ENCODE data around the gene U2AF2. TPM values are rescaled to one million over a fixed set of nuclear protein-coding genes. Genes with fewer than 3 reads are reported as not detected.

U2AF2 gene
- total RNA-seq, 1 experiment from 2014 or later: 321 TPM

- Histone ChIP-seq H3K9me3 (ENCODE audit: control insufficient read depth, low read depth, low read length) (no peaks in the 10 kb centered on the region), H3K27me3 (ENCODE audit: insufficient read depth, low read length) (no peaks in the 10 kb centered on the region), H2BK12ac (ENCODE audit: insufficient read length, low read depth, low read length) (no peak overlapping the region), H2AK5ac (ENCODE audit: insufficient read length, low read length) (no peak overlapping the region), H3K14ac (ENCODE audit: insufficient read depth, low read length) (no peak overlapping the region), H3K23ac (ENCODE audit: insufficient read length, low read depth, low read length) (no peak overlapping the region), H4K20me1 (ENCODE audit: control insufficient read depth, insufficient read depth, insufficient read length) (no peaks in the 10 kb centered on the region), H3K79me1 (ENCODE audit: insufficient read depth, low read depth, low read length, poor library complexity, severe bottlenecking) (peaks cover 12% of the 10 kb centered on the region), H4K8ac (replicated peaks; ENCODE audit: insufficient read length, low read depth, low read length) (no peak overlapping the region), H4K5ac (ENCODE audit: insufficient read length, low read depth, low read length) (no peak overlapping the region), H2BK20ac (ENCODE audit: low read depth, low read length, poor library complexity, severe bottlenecking) (no peak overlapping the region), H3K23me2 (ENCODE audit: insufficient read length, low read depth, low read length, poor library complexity, severe bottlenecking) (peaks cover 6% of the 10 kb centered on the region), H2AFZ (ENCODE audit: low read length) (no peak overlapping the region), H2BK5ac (ENCODE audit: insufficient read length, low read length) (no peak overlapping the region), H2BK120ac (ENCODE audit: low read depth, low read length, poor library complexity, severe bottlenecking) (no peak overlapping the region), H3K56ac (ENCODE audit: insufficient read length, low read depth, low read length) (no peak overlapping the region), H4K91ac (ENCODE audit: insufficient read length, low read depth, low read length) (no peak overlapping the region), H3T11ph (ENCODE audit: low read length) (no peak overlapping the region), H3K79me2 (ENCODE audit: insufficient read depth, low read length) (peaks cover 19% of the 10 kb centered on the region; the same call in 1 of the 2 replicates), H3K4me1 (ENCODE audit: insufficient read depth, low read length) (no peaks in the 10 kb centered on the region), H3K4me2 (ENCODE audit: insufficient read depth, insufficient read length, low read length) (peak overlapping the region; percentile 42), H3K18ac (ENCODE audit: insufficient read length, low read depth, low read length) (no peak overlapping the region), H3K9ac (ENCODE audit: extremely low read depth, insufficient read length, low read length) (no peak overlapping the region), H3K4ac (ENCODE audit: low read depth, low read length) (no peak overlapping the region), H2BK15ac (ENCODE audit: low read depth, low read length) (no peak overlapping the region), H3K27ac (ENCODE audit: insufficient read length, low read depth, low read length) (no peak overlapping the region)
- Mint-ChIP-seq H3K9me3 (no peaks in the 10 kb centered on the region; a peak in 1 of 5 replicates), H3K27me3 (ENCODE audit: low read depth) (no peaks in the 10 kb centered on the region), H3K4me3 (peak overlapping the region; percentile 94 to 98), H3K4me1 (peaks cover 41 to 48% of the 10 kb centered on the region in 2 experiments), H3K36me3 (ENCODE audit: insufficient read depth in 1 of 3, low read depth in 3 of 3) (peaks cover 32 to 61% (median 56%) of the 10 kb centered on the region in 3 experiments), H3K27ac (peak overlapping the region; percentile 93 to 98 (median 96))
- no CpG with 5 or more reads among the region's 17 CpGs for WGBS (ENCODE audit: extremely low coverage, insufficient read length, low lambda C conversion rate)
- no peak for DNase-seq
- TF ChIP-seq, protein P1, sequence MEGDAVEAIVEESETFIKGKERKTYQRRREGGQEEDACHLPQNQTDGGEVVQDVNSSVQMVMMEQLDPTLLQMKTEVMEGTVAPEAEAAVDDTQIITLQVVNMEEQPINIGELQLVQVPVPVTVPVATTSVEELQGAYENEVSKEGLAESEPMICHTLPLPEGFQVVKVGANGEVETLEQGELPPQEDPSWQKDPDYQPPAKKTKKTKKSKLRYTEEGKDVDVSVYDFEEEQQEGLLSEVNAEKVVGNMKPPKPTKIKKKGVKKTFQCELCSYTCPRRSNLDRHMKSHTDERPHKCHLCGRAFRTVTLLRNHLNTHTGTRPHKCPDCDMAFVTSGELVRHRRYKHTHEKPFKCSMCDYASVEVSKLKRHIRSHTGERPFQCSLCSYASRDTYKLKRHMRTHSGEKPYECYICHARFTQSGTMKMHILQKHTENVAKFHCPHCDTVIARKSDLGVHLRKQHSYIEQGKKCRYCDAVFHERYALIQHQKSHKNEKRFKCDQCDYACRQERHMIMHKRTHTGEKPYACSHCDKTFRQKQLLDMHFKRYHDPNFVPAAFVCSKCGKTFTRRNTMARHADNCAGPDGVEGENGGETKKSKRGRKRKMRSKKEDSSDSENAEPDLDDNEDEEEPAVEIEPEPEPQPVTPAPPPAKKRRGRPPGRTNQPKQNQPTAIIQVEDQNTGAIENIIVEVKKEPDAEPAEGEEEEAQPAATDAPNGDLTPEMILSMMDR (conservative IDR thresholded peaks at IDR 0.05): no peak
Observed at GRCh38 chr19:55674459-55674840, 19.6 kb downstream of the U2AF2 start.
